ENCODE measurements around the gene MGMT. TPM values are rescaled to one million over a fixed set of nuclear protein-coding genes. Genes with fewer than 3 reads are reported as not detected.

The MGMT gene
- total RNA-seq, 1 experiment from 2014 or later = 18.6 TPM

GRCh38 chr10:129444359-129444758 lies 22.7 kb upstream of the MGMT start:
- H3K36me3 ChIP-seq (replicated peaks; ENCODE audit: control insufficient read depth, insufficient read depth, low read length) = no peaks in the 10 kb centered on the region
- no peak overlapping the region for H3K4me3 ChIP-seq (ENCODE audit: insufficient read depth, low read depth, low read length)
- no peak for DNase-seq
- no peaks in the 10 kb centered on the region for H3K27me3 ChIP-seq (ENCODE audit: control insufficient read depth, insufficient read depth, low read length)

- H3K27me3 ChIP-seq (ENCODE audit: control insufficient read depth, insufficient read depth, low read length) = no peaks in the 10 kb centered on the region
- no peak for DNase-seq
- H3K4me3 ChIP-seq (ENCODE audit: insufficient read depth, low read depth, low read length) = no peak overlapping the region
- no peaks in the 10 kb centered on the region for H3K36me3 ChIP-seq (replicated peaks; ENCODE audit: control insufficient read depth, insufficient read depth, low read length)
Measured at GRCh38 chr10:129445436-129446182, 21.4 kb upstream of the MGMT start.

GRCh38 chr10:129446183-129446581 lies 20.9 kb upstream of the MGMT start:
- peak; percentile 60 for DNase-seq
- H3K27me3 ChIP-seq (ENCODE audit: control insufficient read depth, insufficient read depth, low read length) = no peaks in the 10 kb centered on the region
- no peak overlapping the region for H3K4me3 ChIP-seq (ENCODE audit: insufficient read depth, low read depth, low read length)
- H3K36me3 ChIP-seq (replicated peaks; ENCODE audit: control insufficient read depth, insufficient read depth, low read length) = no peaks in the 10 kb centered on the region

GRCh38 chr10:129447486-129447885 lies 19.6 kb upstream of the MGMT start:
- DNase-seq = no peak
- Histone ChIP-seq H3K4me3 (ENCODE audit: insufficient read depth, low read depth, low read length) (no peak overlapping the region), H3K27me3 (ENCODE audit: control insufficient read depth, insufficient read depth, low read length) (no peaks in the 10 kb centered on the region), H3K36me3 (replicated peaks; ENCODE audit: control insufficient read depth, insufficient read depth, low read length) (no peaks in the 10 kb centered on the region)

- Histone ChIP-seq H3K36me3 (replicated peaks; ENCODE audit: control insufficient read depth, insufficient read depth, low read length) (no peaks in the 10 kb centered on the region), H3K27me3 (ENCODE audit: control insufficient read depth, insufficient read depth, low read length) (no peaks in the 10 kb centered on the region), H3K4me3 (ENCODE audit: insufficient read depth, low read depth, low read length) (no peak overlapping the region)
- no peak for DNase-seq
Measured at GRCh38 chr10:129448086-129448485, 19.0 kb upstream of the MGMT start.

- Histone ChIP-seq H3K4me3 (ENCODE audit: insufficient read depth, low read depth, low read length) (no peak overlapping the region), H3K36me3 (replicated peaks; ENCODE audit: control insufficient read depth, insufficient read depth, low read length) (no peaks in the 10 kb centered on the region), H3K27me3 (ENCODE audit: control insufficient read depth, insufficient read depth, low read length) (no peaks in the 10 kb centered on the region)
- no peak for DNase-seq
Measured at GRCh38 chr10:129448539-129448938, 18.5 kb upstream of the MGMT start.

- Histone ChIP-seq H3K36me3 (replicated peaks; ENCODE audit: control insufficient read depth, insufficient read depth, low read length) (no peaks in the 10 kb centered on the region), H3K27me3 (ENCODE audit: control insufficient read depth, insufficient read depth, low read length) (no peaks in the 10 kb centered on the region), H3K4me3 (ENCODE audit: insufficient read depth, low read depth, low read length) (no peak overlapping the region)
- DNase-seq = no peak
Measured at GRCh38 chr10:129449893-129450292, 17.1 kb upstream of the MGMT start.

- no peak overlapping the region for H3K4me3 ChIP-seq (ENCODE audit: insufficient read depth, low read depth, low read length)
- H3K27me3 ChIP-seq (ENCODE audit: control insufficient read depth, insufficient read depth, low read length) = no peaks in the 10 kb centered on the region
- no peaks in the 10 kb centered on the region for H3K36me3 ChIP-seq (replicated peaks; ENCODE audit: control insufficient read depth, insufficient read depth, low read length)
- DNase-seq = no peak
Measured at GRCh38 chr10:129450391-129450790, 16.6 kb upstream of the MGMT start.

- Histone ChIP-seq H3K36me3 (replicated peaks; ENCODE audit: control insufficient read depth, insufficient read depth, low read length) (no peaks in the 10 kb centered on the region), H3K27me3 (ENCODE audit: control insufficient read depth, insufficient read depth, low read length) (no peaks in the 10 kb centered on the region), H3K4me3 (ENCODE audit: insufficient read depth, low read depth, low read length) (no peak overlapping the region)
- no peak for DNase-seq
Measured at GRCh38 chr10:129455625-129456024, 11.4 kb upstream of the MGMT start.

GRCh38 chr10:129459762-129460539 lies 7.1 kb upstream of the MGMT start:
- DNase-seq = no peak
- H3K4me3 ChIP-seq (ENCODE audit: insufficient read depth, low read depth, low read length) = no peak overlapping the region
- H3K36me3 ChIP-seq (replicated peaks; ENCODE audit: control insufficient read depth, insufficient read depth, low read length) = no peaks in the 10 kb centered on the region
- no peaks in the 10 kb centered on the region for H3K27me3 ChIP-seq (ENCODE audit: control insufficient read depth, insufficient read depth, low read length)

- Histone ChIP-seq H3K36me3 (replicated peaks; ENCODE audit: control insufficient read depth, insufficient read depth, low read length) (no peaks in the 10 kb centered on the region), H3K27me3 (ENCODE audit: control insufficient read depth, insufficient read depth, low read length) (no peaks in the 10 kb centered on the region), H3K4me3 (ENCODE audit: insufficient read depth, low read depth, low read length) (no peak overlapping the region)
- DNase-seq = no peak
Measured at GRCh38 chr10:129462257-129462795, 4.7 kb upstream of the MGMT start.

- DNase-seq = no peak
- H3K36me3 ChIP-seq (replicated peaks; ENCODE audit: control insufficient read depth, insufficient read depth, low read length) = no peaks in the 10 kb centered on the region
- H3K4me3 ChIP-seq (ENCODE audit: insufficient read depth, low read depth, low read length) = no peak overlapping the region
- H3K27me3 ChIP-seq (ENCODE audit: control insufficient read depth, insufficient read depth, low read length) = no peaks in the 10 kb centered on the region
Measured at GRCh38 chr10:129464251-129464650, 2.8 kb upstream of the MGMT start.

- Histone ChIP-seq H3K27me3 (ENCODE audit: control insufficient read depth, insufficient read depth, low read length) (no peaks in the 10 kb centered on the region), H3K36me3 (replicated peaks; ENCODE audit: control insufficient read depth, insufficient read depth, low read length) (no peaks in the 10 kb centered on the region), H3K4me3 (ENCODE audit: insufficient read depth, low read depth, low read length) (peak overlapping the region; percentile 37; the same call in 1 of the 2 replicates)
- no peak for DNase-seq
Measured at GRCh38 chr10:129465796-129466702, 992 bp upstream of the MGMT start.

- DNase-seq = no peak
- no peaks in the 10 kb centered on the region for H3K36me3 ChIP-seq (replicated peaks; ENCODE audit: control insufficient read depth, insufficient read depth, low read length)
- H3K27me3 ChIP-seq (ENCODE audit: control insufficient read depth, insufficient read depth, low read length) = no peaks in the 10 kb centered on the region
- peak overlapping the region; percentile 76 for H3K4me3 ChIP-seq (ENCODE audit: insufficient read depth, low read depth, low read length)
Measured at GRCh38 chr10:129467359-129468064, 471 bp downstream of the MGMT start.

Data from H7 (cell line).